ENCODE data around the gene SMTNL1. TPM values are rescaled to one million over a fixed set of nuclear protein-coding genes. Genes with fewer than 3 reads are reported as not detected.

Gene SMTNL1
- polyA plus RNA-seq, 3 donors: 0.28 to 0.59 (median 0.45) TPM

Other genes starting within 250 kb of the SMTNL1 start
- 10 to 100 TPM; 64.2 to 73.0 (median 66.0) TPM for gene TNKS1BP1, start 212.6 kb upstream of the SMTNL1 start, polyA plus RNA-seq (ENCODE audit: insufficient read length in 3 of 3)
- 100 to 1,000 TPM; 165 to 216 (median 212) TPM for gene SSRP1, start 201.7 kb upstream of the SMTNL1 start, polyA plus RNA-seq (ENCODE audit: insufficient read length in 3 of 3)
- gene P2RX3, start 199.2 kb upstream of the SMTNL1 start, polyA plus RNA-seq (ENCODE audit: insufficient read length in 3 of 3): 1 to 10 TPM in 2 of 3 donors, under 1 TPM in 1; 0.53 to 1.3 (median 1.1) TPM
- 1 to 10 TPM in 1 of 3 donors, under 1 TPM in 2; 0.23 to 1.0 (median 0.59) TPM for gene PRG3, start 156.4 kb upstream of the SMTNL1 start, polyA plus RNA-seq (ENCODE audit: insufficient read length in 3 of 3)
- 1 to 10 TPM in 2 of 3 donors, under 1 TPM in 1; 0.98 to 1.8 (median 1.7) TPM for gene PRG2, start 146.9 kb upstream of the SMTNL1 start, polyA plus RNA-seq (ENCODE audit: insufficient read length in 3 of 3)
- gene SLC43A3, start 110.5 kb upstream of the SMTNL1 start, polyA plus RNA-seq (ENCODE audit: insufficient read length in 3 of 3): 10 to 100 TPM; 22.0 to 22.2 (median 22.0) TPM
- 1 to 10 TPM; 2.3 to 3.9 (median 2.4) TPM for gene RTN4RL2, start 77.1 kb upstream of the SMTNL1 start, polyA plus RNA-seq (ENCODE audit: insufficient read length in 3 of 3)
- gene SLC43A1, start 21.9 kb upstream of the SMTNL1 start, polyA plus RNA-seq (ENCODE audit: insufficient read length in 3 of 3): 1 to 10 TPM; 4.5 to 7.1 (median 6.0) TPM
- 10 to 100 TPM; 32.0 to 40.3 (median 34.9) TPM for gene TIMM10, start 6.8 kb upstream of the SMTNL1 start, polyA plus RNA-seq (ENCODE audit: insufficient read length in 3 of 3)
- gene UBE2L6, start 30.1 kb downstream of the SMTNL1 start, polyA plus RNA-seq (ENCODE audit: insufficient read length in 3 of 3): 10 to 100 TPM; 31.9 to 38.4 (median 35.8) TPM
- 100 to 1,000 TPM; 133 to 161 (median 138) TPM for gene SERPING1, start 60.1 kb downstream of the SMTNL1 start, polyA plus RNA-seq (ENCODE audit: insufficient read length in 3 of 3)
- 1 to 10 TPM; 2.6 to 5.6 (median 3.1) TPM for gene YPEL4, start 112.3 kb downstream of the SMTNL1 start, polyA plus RNA-seq (ENCODE audit: insufficient read length in 3 of 3)
- gene CLP1, start 120.2 kb downstream of the SMTNL1 start, polyA plus RNA-seq (ENCODE audit: insufficient read length in 3 of 3): 10 to 100 TPM; 14.5 to 18.5 (median 16.8) TPM
- gene ZDHHC5, start 130.5 kb downstream of the SMTNL1 start, polyA plus RNA-seq (ENCODE audit: insufficient read length in 3 of 3): 10 to 100 TPM; 50.0 to 51.5 (median 50.6) TPM
- gene MED19, start 174.6 kb downstream of the SMTNL1 start, polyA plus RNA-seq (ENCODE audit: insufficient read length in 3 of 3): 10 to 100 TPM; 19.5 to 24.1 (median 21.8) TPM
- gene TMX2, start 175.0 kb downstream of the SMTNL1 start, polyA plus RNA-seq (ENCODE audit: insufficient read length in 3 of 3): 100 to 1,000 TPM; 111 to 116 (median 114) TPM
- 100 to 1,000 TPM; 113 to 133 (median 117) TPM for gene SELENOH, start 203.9 kb downstream of the SMTNL1 start, polyA plus RNA-seq (ENCODE audit: insufficient read length in 3 of 3)
- under 1 TPM; 0.13 to 0.25 (median 0.15) TPM for gene BTBD18, start 214.2 kb downstream of the SMTNL1 start, polyA plus RNA-seq (ENCODE audit: insufficient read length in 3 of 3)
- gene CTNND1, start 224.2 kb downstream of the SMTNL1 start, polyA plus RNA-seq (ENCODE audit: insufficient read length in 3 of 3): 100 to 1,000 TPM; 189 to 245 (median 210) TPM

All from renal cortex interstitium (tissue), 3 donors.